Measurements from ENCODE around the gene SLC22A15. TPM values are rescaled to one million over a fixed set of nuclear protein-coding genes. Genes with fewer than 3 reads are reported as not detected.

Gene SLC22A15
- total RNA-seq, 4 donors from 2014 or later = 1.7 to 8.8 (median 4.8) TPM

DNA sequence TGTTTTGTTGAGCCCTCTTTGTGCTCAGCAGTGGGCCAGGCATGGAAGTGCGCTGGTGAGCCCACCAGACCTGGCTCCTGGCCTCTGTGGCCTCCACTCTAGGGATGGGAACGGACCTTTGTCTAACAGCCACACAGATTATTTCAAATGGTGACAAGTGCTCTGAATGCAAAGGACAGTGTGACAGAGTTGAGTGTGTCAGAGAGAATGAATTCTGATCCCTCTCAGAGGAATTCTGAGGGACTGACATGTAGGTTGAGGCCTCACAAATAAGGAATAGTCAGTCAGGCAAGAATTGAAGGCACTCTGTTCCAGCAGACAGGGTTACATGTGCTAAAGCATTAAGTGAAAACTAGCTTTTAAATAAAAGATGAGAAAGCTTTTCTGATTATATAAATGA lies 123.6 kb downstream of the SLC22A15 start:
- Histone ChIP-seq H3K4me1 (no peaks in the 10 kb centered on the region), H3K27me3 (no peaks in the 10 kb centered on the region), H3K4me3 (no peak overlapping the region), H3K9me3 (peaks cover 0 to 13% (median 0%) of the 10 kb centered on the region in 4 donors), H3K27ac (no peak overlapping the region), H3K36me3 (no peaks in the 10 kb centered on the region)
- TF ChIP-seq EP300 (IDR thresholded peaks at IDR 0.05) (no peak), POLR2A (IDR thresholded peaks at IDR 0.05) (no peak)
- TF ChIP-seq, protein P1, sequence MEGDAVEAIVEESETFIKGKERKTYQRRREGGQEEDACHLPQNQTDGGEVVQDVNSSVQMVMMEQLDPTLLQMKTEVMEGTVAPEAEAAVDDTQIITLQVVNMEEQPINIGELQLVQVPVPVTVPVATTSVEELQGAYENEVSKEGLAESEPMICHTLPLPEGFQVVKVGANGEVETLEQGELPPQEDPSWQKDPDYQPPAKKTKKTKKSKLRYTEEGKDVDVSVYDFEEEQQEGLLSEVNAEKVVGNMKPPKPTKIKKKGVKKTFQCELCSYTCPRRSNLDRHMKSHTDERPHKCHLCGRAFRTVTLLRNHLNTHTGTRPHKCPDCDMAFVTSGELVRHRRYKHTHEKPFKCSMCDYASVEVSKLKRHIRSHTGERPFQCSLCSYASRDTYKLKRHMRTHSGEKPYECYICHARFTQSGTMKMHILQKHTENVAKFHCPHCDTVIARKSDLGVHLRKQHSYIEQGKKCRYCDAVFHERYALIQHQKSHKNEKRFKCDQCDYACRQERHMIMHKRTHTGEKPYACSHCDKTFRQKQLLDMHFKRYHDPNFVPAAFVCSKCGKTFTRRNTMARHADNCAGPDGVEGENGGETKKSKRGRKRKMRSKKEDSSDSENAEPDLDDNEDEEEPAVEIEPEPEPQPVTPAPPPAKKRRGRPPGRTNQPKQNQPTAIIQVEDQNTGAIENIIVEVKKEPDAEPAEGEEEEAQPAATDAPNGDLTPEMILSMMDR (IDR thresholded peaks at IDR 0.05) = no peak
- WGBS, 2 donors = 80 to 94% methylated on average over 2 of the region's 2 CpGs
- no peak for DNase-seq (ENCODE audit: low spot score in 2 of 2)

DNA sequence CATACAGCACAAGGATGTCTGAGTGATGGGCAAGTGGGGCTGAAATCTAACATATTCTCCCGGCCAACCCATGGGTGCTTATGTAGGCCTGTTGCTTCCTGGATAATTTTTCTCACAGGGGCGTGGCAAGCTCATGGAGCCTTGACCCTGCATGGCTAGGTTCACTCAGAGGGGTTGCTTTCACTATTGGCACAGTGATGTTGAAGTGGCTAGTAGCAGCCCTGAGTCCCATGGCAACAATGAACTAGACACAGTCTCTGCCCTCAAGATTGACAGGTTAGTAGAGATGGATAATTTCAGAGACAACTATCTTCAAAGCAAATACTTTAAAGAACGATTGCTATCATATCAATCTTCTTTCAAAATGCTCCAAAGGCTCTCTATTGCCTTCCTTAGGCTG lies 128.4 kb downstream of the SLC22A15 start:
- no peak overlapping the region for H3K27ac ChIP-seq
- no peaks in the 10 kb centered on the region for H3K4me1 ChIP-seq
- DNase-seq (ENCODE audit: low spot score in 2 of 2) = no peak
- WGBS, 2 donors = 78 to 84% methylated on average over 3 of the region's 3 CpGs
- H3K4me3 ChIP-seq = no peak overlapping the region
- TF ChIP-seq, protein P1 (IDR thresholded peaks at IDR 0.05) = no peak
- TF ChIP-seq EP300 (IDR thresholded peaks at IDR 0.05) (no peak), POLR2A (IDR thresholded peaks at IDR 0.05) (no peak)
- no peaks in the 10 kb centered on the region for H3K36me3 ChIP-seq
- no peaks in the 10 kb centered on the region for H3K9me3 ChIP-seq
- H3K27me3 ChIP-seq = no peaks in the 10 kb centered on the region

DNA sequence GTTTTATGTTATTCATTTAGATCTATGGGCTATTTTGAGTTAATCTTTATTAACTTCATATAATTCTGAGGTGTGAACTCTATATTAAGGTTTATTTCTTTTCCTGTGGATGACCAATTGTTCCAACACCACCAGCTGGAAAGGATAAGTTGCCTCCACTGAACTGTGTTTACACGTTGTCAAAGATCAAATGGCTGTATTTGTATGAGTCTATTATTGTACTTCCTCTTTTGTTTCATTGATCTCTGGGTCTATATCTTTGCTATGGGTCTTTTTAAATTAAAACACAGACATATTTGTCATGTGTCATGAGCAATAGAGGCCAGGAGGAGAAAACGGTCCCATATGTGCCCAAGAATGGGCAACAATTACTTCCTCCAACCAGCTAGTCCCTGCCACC lies 129.7 kb downstream of the SLC22A15 start:
- DNase-seq (ENCODE audit: low spot score in 2 of 2) = no peak

DNA sequence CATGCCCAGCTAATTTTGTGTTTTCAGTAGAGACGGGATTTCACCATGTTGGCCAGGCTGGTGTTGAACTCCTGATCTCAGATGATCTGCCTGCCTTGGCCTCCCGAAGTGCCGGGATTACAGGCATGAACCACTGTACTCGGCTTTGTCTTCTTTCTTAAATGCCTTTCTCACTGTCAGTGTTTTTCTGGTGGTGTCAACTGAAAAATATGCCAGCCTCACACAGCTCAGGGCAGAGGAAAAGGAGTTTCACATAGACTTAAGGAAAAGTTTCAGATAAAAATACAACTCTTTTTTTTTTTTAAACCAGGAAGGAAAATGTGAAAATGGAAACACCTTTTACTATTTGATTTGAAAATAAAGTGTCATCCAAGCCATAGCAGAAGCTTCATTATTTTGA lies 130.3 kb downstream of the SLC22A15 start:
- Histone ChIP-seq H3K27me3 (no peaks in the 10 kb centered on the region), H3K4me1 (no peaks in the 10 kb centered on the region), H3K9me3 (no peaks in the 10 kb centered on the region), H3K4me3 (no peak overlapping the region), H3K27ac (no peak overlapping the region), H3K36me3 (no peaks in the 10 kb centered on the region)
- 72 to 77% methylated on average over 4 of the region's 4 CpGs for WGBS, 2 donors
- no peak for DNase-seq (ENCODE audit: low spot score in 2 of 2)
- TF ChIP-seq, protein P1 (IDR thresholded peaks at IDR 0.05) = no peak
- no peak for TF ChIP-seq EP300 (IDR thresholded peaks at IDR 0.05)
- no peak for TF ChIP-seq POLR2A (IDR thresholded peaks at IDR 0.05)

More for the DNA sequence above, 129.7 kb downstream of the SLC22A15 start:
- 42 to 53% methylated on average over 2 of the region's 2 CpGs for WGBS, 2 donors
- no peaks in the 10 kb centered on the region for H3K4me1 ChIP-seq
- no peak overlapping the region for H3K27ac ChIP-seq
- H3K27me3 ChIP-seq = no peaks in the 10 kb centered on the region
- no peaks in the 10 kb centered on the region for H3K9me3 ChIP-seq
- TF ChIP-seq, protein P1 (IDR thresholded peaks at IDR 0.05) = no peak
- TF ChIP-seq EP300 (IDR thresholded peaks at IDR 0.05) (no peak), POLR2A (IDR thresholded peaks at IDR 0.05) (no peak)
- no peak overlapping the region for H3K4me3 ChIP-seq
- no peaks in the 10 kb centered on the region for H3K36me3 ChIP-seq

DNA sequence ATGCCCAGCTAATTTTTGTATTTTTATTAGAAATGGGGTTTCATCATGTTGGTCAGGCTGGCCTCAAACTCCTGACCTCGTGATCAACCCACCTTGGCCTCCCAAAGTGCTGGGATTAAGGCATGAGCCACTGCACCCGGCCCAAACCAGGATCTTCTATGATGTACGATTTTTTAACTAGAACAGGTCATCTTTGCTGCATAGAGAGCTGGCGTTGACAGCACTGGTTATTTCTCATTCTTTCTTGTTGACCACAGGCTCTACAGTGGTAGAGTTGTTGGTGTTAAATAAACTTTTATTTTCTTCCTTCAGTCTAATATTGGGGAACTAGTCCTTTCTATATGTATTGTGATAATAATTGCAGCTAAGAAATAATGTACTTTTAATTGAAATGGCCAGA lies 131.1 kb downstream of the SLC22A15 start:
- H3K27me3 ChIP-seq = no peaks in the 10 kb centered on the region
- no peaks in the 10 kb centered on the region for H3K36me3 ChIP-seq
- 87 to 94% methylated on average over 4 of the region's 4 CpGs for WGBS, 2 donors
- H3K27ac ChIP-seq = no peak overlapping the region
- H3K4me3 ChIP-seq = no peak overlapping the region
- no peak for DNase-seq (ENCODE audit: low spot score in 2 of 2)
- H3K4me1 ChIP-seq = no peaks in the 10 kb centered on the region
- TF ChIP-seq EP300 (IDR thresholded peaks at IDR 0.05) (no peak), POLR2A (IDR thresholded peaks at IDR 0.05) (no peak)
- TF ChIP-seq, protein P1 (IDR thresholded peaks at IDR 0.05) = no peak
- no peaks in the 10 kb centered on the region for H3K9me3 ChIP-seq
